Measurements from ENCODE around the gene HSDL2.

GRCh38 chr9:112439171-112439570 is 59.3 kb downstream of the HSDL2 start:
- TF ChIP-seq CTCF (IDR thresholded peaks at IDR 0.05) (no peak), REST (IDR thresholded peaks at IDR 0.05; ENCODE audit: low read depth, low read length) (no peak), IRF3 (IDR thresholded peaks at IDR 0.05; ENCODE audit: low read depth, low read length) (no peak), USF2 (IDR thresholded peaks at IDR 0.05; ENCODE audit: borderline replicate concordance, low read depth, low read length) (no peak), EP300 (IDR thresholded peaks at IDR 0.05; ENCODE audit: borderline replicate concordance in 1 of 2, low read depth in 1 of 2, low read length in 1 of 2) (no peak), SMC3 (IDR thresholded peaks at IDR 0.05; ENCODE audit: low read depth, low read length) (no peak), ZBTB33 (IDR thresholded peaks at IDR 0.05; ENCODE audit: borderline replicate concordance, low read depth) (no peak), JUND (IDR thresholded peaks at IDR 0.05) (no peak), MAX (IDR thresholded peaks at IDR 0.05; ENCODE audit: low read depth) (no peak), POLR2AphosphoS5 (IDR thresholded peaks at IDR 0.05; ENCODE audit: low read depth, low read length) (no peak), MXI1 (IDR thresholded peaks at IDR 0.05; ENCODE audit: low read depth, low read length) (no peak), TAF1 (IDR thresholded peaks at IDR 0.05; ENCODE audit: borderline replicate concordance, low read depth, low read length) (no peak), NRF1 (IDR thresholded peaks at IDR 0.05; ENCODE audit: low read depth, low read length) (no peak), YY1 (IDR thresholded peaks at IDR 0.05; ENCODE audit: low read depth) (no peak)
